A673 (cell line): ENCODE measurements around the gene RXRA.

Experiments used
- CTCF ChIP-seq: fragments of 300-800, 200-600 bp; sonication (generic); conservative IDR thresholded peaks from 2 replicates; pipeline ENCODE4 v1.5.1; 2017; ENCODE audit warnings: low read depth, mild to moderate bottlenecking, antibody characterized with exemption, low read length, moderate library complexity, mixed read lengths
- EZH2 ChIP-seq: fragments of 200-600 bp; sonication (generic); IDR thresholded peaks from 2 replicates; pipeline ENCODE4 v1.6.1; 2017; ENCODE audit warnings: borderline replicate concordance, low read depth, mild to moderate bottlenecking, mixed read lengths, antibody characterized with exemption, low read length; ENCODE audit not compliant: poor library complexity, severe bottlenecking

GRCh38 chr9:134403682-134404301, 77.5 kb downstream of the RXRA start:
- TF ChIP-seq CTCF (no peak), EZH2 (no peak)
